ENCODE measurements around the gene MAPK8IP1. TPM values are rescaled to one million over a fixed set of nuclear protein-coding genes. Genes with fewer than 3 reads are reported as not detected.

The MAPK8IP1 gene
- total RNA-seq, 1 donor from 2014 or later = 7.5 TPM

DNA sequence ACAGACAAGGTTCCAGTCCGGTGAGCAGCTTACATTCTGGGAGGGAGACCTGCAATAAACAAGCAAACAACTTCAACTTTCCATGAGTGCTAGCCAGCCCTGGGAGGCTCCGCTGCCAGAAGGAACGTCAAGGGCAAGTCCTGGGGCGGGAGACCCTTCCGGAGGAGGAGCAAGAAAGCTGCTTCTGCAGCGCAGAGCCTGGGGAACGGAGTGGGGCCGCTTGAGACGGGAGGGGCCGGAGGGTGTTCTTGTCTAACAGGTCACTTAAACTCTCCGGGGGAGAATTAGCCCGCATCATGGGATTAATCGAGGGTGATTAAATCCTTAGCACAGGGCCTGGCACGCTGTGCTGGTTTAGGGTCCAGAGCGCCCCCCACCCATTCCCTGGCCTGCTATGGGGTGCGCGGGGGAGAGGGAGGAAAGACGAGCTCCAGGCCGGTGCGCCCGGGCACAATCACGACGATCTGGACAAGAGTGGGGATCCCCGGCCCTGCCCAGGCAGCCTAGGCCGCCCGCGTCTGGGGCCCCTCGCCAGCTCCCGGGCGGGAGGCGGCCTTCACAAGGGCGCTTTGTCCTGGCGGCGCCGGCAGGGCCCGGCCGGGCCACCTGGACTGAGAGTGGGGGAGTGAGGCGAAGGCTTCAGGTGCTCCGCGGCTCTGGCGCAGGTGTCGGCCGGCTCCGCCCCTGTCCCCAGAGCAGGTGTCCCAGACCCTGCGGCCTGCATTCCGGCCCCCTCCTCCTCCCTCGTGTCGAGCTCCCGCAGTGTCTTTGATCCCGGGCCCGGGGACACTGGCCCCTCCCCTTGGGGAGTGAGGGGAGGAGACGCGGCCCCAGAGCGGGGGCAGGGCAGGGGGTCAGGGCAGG, 36.3 kb downstream of the MAPK8IP1 start:
- intact Hi-C loops (cut with DNase I) = no loop called here
- DNase-seq (ENCODE audit: low spot score) = peak; percentile 68

DNA sequence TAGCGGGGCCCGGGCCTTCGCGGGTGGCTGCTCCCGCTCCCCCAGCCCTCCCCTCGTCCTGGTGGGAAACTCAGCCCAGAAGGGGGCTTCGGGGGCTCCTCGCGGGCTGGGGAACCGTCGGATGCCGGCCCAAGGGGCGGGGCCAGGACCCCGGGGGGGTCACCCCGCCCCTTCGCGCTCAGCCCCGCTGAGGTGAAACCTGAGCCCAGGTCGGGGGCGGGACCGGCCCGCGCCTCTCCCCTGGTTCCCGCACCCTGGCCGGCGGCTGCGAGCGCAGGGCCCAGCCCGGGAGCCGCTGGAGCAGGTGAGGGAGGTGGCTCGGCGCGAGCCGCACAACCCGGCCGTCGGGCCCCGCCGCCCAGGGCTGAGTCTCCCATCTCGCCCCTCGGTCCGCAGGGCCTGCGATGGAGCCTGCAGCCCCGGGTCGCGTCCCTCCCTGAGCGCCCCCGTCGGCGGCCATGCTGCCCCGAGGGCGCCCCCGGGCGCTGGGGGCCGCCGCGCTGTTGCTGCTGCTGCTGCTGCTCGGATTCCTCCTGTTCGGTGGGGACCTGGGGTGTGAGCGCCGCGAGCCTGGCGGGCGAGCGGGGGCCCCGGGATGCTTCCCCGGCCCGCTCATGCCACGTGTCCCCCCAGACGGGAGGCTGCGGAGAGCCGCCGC, 37.1 kb downstream of the MAPK8IP1 start, which contains the start of gene LARGE2:
Gene LARGE2, plus strand, starts transcription at position 232 of the 658 bp plus-strand sequence. Its CDS starts 227 bp downstream, at position 459.
- no peak for DNase-seq (ENCODE audit: low spot score)
- intact Hi-C loops (cut with DNase I) = no loop called here

DNA sequence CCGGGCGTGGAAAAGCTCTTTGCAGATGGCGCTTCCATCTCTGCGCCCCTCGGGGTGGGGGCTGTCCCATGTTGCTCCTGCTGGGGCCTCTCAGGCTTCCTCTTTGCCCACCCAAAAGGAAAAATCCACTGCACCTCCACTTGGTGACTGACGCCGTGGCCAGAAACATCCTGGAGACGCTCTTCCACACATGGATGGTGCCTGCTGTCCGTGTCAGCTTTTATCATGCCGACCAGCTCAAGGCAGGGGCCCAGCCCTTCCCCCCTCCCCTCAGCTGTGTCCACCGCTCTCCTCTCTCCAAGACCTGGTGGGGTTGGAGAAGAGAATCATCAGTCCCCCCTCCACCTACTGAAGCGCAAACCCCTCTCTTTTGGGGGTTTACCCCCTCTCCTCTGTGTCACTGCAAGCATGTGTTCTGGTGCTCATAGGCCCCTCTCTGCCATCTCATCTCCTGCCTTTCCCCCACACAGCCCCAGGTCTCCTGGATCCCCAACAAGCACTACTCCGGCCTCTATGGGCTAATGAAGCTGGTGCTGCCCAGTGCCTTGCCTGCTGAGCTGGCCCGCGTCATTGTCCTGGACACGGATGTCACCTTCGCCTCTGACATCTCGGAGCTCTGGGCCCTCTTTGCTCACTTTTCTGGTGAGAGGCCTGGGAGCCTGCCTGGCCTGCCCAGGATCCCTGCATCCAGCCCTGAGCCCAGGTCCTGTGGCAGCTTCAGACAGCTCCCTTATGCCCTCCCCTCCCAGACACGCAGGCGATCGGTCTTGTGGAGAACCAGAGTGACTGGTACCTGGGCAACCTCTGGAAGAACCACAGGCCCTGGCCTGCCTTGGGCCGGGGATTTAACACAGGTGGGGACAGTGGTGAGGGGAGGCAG, 38.8 kb downstream of the MAPK8IP1 start:
- DNase-seq (ENCODE audit: low spot score) = no peak
- intact Hi-C loops (cut with DNase I) = no loop called here

DNA sequence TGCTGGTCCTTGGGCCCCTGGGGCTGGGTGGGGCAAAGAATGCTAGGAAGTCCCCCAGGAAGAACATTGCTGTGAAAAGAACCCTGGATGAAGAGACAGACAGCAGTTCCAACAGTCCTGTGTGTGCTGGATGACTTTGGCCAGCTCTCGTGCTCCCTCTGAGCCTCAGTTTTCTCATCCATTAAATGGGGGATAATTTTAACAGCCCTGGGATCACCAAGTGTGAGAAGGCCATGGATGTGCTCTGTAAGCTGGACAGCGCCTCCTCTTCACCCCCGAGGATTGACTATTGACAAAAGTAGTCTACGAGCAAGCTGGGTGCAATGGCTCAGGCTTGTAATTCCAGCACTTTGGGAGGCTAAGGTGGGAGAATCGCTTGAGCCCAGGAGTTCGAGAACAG, 39.5 kb downstream of the MAPK8IP1 start:
- no peak for DNase-seq (ENCODE audit: low spot score)
- intact Hi-C loops (cut with DNase I) = no loop called here

DNA sequence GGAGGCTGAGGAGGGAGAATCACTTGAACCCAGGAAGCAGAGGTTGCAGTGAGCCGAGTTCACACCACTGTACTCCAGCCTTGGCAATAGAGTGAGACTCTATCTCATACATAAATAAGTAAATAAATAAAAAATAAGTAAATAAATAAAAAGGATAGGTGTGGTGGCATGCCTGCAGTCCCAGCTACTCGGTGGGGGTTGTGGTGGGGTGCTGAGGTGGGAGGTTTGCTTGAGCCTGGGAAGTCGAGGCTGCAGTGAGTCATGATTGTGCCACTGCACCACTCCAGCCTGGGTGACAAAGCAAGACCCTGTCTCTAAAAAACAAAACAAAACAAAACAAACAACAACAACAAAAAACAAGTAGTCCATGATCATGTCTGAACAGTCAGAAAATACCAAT, 40.1 kb downstream of the MAPK8IP1 start:
- intact Hi-C loops (cut with DNase I) = no loop called here
- DNase-seq (ENCODE audit: low spot score) = no peak

DNA sequence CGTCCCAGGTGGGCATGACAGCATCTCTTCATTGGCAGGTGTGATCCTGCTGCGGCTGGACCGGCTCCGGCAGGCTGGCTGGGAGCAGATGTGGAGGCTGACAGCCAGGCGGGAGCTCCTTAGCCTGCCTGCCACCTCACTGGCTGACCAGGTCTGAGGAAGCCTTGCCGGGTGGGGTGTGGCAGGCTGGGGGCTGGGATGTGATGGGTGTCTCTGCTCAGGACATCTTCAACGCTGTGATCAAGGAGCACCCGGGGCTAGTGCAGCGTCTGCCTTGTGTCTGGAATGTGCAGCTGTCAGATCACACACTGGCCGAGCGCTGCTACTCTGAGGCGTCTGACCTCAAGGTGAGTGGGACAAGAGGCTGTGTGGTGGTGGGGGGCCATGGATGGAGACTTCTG, 40.5 kb downstream of the MAPK8IP1 start:
- DNase-seq (ENCODE audit: low spot score) = no peak
- intact Hi-C loops (cut with DNase I) = no loop called here

DNA sequence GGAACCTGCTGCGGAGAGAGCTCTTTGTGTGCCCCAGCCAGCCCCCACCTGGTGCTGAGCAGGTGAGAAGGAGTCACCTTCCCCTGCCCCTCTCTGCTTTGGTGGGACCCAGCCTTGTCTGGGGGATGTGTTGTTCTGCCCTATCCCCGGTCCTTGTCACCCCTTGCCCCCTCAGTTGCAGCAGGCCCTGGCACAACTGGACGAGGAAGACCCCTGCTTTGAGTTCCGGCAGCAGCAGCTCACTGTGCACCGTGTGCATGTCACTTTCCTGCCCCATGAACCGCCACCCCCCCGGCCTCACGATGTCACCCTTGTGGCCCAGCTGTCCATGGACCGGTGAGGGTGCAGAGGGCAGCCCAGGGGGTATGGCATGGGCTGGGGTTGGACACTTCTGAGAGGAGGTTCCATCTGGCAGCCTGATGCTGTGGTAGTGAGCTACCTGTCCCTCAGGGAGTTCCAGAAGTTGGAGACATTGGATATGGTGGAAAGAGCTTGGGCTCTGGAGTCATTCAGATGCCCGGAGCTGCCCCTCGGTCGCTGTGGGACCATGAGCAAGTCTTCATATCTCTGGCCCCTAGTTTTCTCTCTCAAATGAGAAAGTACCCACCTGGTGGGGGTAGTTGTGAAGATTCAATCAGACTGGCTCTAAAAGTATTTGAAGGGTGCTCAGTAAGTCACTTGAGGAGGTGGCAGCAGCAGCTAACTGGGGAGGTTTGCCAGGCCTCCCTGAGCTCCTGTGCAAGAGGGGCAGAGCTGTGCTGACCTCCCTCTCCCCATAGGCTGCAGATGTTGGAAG, 41.3 kb downstream of the MAPK8IP1 start:
- intact Hi-C loops (cut with DNase I) = no loop called here
- no peak for DNase-seq (ENCODE audit: low spot score)

DNA sequence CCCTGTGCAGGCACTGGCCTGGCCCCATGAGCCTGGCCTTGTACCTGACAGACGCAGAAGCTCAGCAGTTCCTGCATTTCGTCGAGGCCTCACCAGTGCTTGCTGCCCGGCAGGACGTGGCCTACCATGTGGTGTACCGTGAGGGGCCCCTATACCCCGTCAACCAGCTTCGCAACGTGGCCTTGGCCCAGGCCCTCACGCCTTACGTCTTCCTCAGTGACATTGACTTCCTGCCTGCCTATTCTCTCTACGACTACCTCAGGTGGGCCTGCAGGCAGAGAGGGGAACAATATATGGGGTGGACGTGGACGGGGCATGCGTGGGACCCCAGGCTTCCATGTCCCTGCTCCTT, 41.9 kb downstream of the MAPK8IP1 start:
- DNase-seq (ENCODE audit: low spot score) = no peak
- intact Hi-C loops (cut with DNase I) = no loop called here

DNA sequence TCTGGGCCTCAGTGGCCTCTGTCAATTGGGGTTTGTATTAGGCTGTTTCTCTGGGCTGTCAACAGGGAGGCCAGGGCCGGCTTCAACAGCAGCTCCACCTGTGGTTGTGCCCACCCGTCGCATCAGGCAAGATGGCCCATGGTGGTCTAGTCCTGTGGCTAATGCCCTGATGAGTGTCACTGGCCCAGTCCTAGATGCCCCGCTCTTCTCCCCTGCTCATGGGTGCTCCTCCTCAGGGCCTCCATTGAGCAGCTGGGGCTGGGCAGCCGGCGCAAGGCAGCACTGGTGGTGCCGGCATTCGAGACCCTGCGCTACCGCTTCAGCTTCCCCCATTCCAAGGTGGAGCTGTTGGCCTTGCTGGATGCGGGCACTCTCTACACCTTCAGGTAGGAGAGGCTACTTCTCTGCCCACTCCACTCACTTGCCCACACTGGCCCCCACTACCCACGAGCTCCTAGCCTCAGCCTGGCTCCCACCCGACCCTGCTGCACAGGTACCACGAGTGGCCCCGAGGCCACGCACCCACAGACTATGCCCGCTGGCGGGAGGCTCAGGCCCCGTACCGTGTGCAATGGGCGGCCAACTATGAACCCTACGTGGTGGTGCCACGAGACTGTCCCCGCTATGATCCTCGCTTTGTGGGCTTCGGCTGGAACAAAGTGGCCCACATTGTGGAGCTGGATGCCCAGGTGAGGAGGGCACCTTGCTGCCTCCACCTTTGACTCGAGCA, 42.4 kb downstream of the MAPK8IP1 start:
- intact Hi-C loops (cut with DNase I) = no loop called here

DNA sequence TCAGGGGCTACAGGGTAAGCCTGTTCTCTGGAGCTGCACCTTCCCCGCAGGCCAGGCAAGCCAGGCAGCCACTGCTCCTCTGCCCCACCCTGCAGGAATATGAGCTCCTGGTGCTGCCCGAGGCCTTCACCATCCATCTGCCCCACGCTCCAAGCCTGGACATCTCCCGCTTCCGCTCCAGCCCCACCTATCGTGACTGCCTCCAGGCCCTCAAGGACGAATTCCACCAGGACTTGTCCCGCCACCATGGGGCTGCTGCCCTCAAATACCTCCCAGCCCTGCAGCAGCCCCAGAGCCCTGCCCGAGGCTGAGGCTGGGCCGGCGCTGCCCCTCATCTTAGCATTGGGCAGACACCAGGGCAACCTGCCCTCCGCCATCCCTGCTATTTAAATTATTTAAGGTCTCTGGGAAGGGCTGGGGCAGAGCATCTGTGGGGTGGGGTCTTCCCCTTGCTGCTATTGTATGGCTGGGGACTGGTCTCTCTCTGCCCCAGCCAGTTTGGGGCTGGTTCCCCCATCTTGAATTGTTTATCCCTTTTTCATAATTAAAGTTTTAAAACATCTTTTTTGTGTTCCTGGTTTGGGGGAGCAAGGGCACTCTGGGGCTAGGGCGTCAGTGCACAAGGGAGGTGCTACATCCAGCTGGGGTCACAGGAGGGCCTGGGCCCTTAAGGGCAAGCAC, 43.2 kb downstream of the MAPK8IP1 start:
- intact Hi-C loops (cut with DNase I) = no loop called here
- DNase-seq (ENCODE audit: low spot score) = no peak

More for the DNA sequence above, 42.4 kb downstream of the MAPK8IP1 start:
- no peak for DNase-seq (ENCODE audit: low spot score)

DNA sequence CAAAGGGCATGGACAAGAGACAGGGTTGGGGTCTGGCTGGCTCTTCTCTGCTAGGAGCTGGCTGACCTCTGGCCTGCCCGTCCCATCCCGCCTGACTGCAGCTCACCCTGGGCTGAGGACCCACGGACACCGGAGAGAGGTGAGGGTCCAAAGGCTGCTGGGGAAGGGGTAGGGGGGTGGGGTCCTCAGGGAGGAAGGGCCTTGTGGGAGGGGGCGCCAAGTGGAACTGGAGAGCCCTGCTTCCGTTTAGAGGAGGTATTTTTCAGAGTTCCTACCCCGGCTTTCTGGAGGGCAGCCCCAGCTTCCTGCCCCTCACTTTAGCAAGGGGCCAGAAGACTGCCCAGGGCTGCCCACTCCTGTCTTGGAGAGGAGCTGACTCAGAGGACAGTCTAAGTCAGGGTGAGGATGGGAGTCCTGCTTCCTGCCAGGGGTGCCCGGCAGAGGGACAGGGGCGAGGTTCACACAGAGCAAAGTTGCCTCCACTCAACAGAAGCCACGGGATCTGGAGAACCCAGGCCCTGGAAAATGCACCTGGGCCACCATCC, 44.1 kb downstream of the MAPK8IP1 start:
- DNase-seq (ENCODE audit: low spot score) = no peak

DNA sequence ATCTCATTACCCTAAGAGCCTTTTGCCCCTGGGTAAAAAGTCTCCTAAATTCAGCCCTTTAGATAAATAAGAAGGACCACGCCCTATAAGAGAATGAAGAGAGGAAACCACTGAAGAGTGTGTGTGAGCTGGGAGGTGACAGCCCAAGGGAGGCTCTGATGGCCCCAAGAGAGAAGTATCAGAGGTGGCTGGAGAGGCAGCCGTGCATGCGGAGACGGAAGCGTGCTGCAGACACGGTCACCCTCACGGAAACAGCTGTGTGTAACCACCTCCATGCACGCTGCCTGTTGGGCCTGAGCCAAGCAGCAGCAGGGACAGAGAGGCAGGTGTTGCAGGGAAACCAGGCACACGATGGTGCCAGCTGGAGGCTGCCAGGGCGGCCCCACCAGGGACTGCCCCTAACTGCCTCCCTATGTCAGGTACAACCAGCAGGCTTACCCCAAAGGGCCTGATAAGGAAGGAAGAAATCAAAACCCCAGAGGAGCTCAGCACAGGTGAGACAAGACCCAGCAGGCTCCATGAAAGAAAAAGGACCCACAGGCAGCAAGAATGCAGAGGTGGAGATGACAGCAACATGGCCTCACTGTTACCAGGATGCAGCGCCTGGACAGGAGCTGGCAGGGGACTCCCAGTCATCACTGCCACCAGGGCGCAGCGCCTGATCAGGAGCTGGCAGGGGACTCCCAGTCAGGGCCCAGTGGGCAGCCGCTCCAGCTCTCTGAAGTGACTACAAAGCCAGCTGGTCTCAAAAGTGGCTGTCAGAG, 44.8 kb downstream of the MAPK8IP1 start:
- intact Hi-C loops (cut with DNase I) = no loop called here
- DNase-seq (ENCODE audit: low spot score) = no peak

More for the DNA sequence above, 44.1 kb downstream of the MAPK8IP1 start:
- intact Hi-C loops (cut with DNase I) = no loop called here

DNA sequence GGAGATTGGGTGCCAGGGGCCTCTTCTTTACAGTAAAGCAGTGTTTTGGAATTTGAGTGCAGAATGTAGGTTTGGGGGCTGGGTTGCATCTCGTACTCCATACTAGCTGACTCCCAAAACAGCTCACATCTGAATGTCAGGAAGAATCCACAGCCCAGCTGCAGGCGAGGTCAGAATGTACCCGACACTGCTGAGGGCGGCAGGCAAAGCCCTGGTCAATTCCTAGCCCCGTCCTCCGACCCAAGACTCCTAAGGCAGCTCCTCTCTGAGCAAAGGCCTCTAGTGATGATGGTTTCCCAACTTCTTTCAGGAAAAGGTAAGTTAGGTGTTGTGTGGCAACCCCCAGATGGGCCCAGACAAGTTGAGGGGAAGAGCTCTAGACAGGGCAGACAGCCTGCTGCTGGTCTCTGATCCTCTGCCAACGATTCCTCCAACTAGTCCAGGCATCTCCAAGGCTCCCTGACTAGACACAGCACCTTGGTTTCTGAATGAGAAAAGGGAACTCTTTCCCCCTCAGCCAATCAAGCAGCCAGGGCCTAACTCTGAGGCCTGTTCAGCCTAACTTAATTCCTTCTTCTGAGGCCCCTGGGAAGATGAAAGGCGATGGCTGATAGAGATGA, 45.6 kb downstream of the MAPK8IP1 start:
- intact Hi-C loops (cut with DNase I) = no loop called here
- DNase-seq (ENCODE audit: low spot score) = no peak

DNA sequence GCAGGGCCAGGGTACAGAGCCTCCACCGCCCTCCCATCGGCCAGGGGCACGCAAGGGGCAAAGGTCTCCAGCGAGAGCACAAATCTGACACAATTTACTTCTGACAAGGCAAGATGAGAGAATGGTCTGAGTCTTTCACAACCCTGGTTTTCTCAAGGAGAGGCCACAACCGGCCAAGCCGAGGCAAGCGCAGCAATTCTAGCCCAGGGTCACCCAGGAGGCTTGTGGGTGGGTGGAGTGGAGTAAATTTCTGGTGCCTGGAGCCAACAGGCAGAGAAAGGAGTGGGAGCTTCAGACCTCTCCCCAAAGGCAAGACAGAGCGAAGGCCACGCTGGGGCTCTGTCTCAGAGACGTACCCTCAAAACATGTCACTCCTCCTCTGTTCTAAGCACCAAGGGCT, 46.3 kb downstream of the MAPK8IP1 start:
- DNase-seq (ENCODE audit: low spot score) = no peak
- intact Hi-C loops (cut with DNase I) = no loop called here

DNA sequence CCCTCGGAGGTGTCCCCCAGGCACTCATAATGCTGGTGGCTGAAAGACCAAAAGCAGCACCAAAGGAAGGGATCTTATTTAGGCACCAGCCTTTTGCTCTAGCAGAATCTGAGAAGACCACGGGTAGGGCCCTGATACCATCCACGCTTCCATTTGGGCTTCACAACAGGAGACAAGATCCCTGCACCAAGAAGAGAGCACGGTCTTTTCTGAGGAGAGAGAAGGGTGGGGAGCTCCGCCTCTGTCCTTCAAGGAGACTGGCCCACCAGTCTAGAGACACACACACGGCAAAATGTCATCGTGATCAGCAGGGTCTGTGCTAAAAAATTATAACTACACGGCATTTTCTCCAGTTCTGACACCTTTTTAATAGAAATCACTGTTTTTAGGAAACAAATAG, 46.8 kb downstream of the MAPK8IP1 start:
- intact Hi-C loops (cut with DNase I) = no loop called here
- DNase-seq (ENCODE audit: low spot score) = no peak

DNA sequence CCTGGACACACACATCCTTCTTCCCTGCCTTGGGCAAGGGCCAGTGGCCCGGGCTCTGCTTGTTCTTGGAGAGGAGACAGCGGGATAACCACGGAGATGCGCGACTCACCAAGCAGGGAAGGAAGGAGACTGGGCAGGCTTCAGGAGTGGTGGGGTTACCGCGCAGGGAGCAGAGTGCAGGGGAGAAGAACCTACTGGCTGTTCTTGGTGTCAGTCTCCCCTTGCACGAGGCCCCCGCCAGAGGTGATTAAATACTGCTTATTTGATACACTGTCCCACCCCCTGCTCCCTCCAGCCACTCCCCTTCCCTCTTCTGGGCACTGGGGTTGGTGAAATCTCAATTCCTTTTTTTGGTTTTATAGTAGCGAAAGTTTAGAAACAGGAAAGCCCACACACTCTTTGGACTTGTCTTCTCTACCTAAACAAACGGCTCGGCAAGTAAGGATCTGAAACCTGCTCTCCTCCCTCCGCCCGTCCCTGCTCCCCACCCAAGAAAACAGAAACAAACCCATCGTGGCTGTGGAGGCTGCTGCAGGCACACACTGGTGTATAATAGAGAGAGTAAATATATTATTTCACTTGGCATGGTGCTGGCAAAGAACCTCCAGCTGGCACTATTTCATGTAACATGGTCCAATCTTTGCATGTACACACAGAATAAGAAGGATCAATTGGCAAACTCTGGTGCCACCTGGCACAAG, 47.8 kb downstream of the MAPK8IP1 start:
- intact Hi-C loops (cut with DNase I) = no loop called here
- DNase-seq (ENCODE audit: low spot score) = no peak
